ENCODE results near the gene TTC28.

DNA sequence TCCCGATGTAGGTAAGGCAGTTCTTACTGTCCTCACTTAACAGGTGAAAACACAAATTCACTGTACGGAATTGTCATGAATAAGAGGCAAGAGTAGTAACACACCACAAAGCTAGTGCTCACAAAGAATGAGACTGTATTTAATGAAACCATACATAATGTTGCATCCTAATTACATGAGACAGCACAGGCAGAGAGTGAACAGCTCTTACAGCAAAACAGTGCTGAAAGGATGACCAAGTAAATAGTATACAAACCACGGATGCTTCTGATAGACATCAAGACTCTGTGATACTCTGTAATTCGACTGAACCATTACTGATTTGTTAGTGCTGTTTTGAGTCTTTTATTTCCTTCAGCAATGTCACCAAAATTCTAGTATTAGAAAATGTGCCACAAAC, 282.3 kb downstream of the TTC28 start:
- TF ChIP-seq POLR2AphosphoS5 (IDR thresholded peaks at IDR 0.05): no peak
- TF ChIP-seq, protein P1, sequence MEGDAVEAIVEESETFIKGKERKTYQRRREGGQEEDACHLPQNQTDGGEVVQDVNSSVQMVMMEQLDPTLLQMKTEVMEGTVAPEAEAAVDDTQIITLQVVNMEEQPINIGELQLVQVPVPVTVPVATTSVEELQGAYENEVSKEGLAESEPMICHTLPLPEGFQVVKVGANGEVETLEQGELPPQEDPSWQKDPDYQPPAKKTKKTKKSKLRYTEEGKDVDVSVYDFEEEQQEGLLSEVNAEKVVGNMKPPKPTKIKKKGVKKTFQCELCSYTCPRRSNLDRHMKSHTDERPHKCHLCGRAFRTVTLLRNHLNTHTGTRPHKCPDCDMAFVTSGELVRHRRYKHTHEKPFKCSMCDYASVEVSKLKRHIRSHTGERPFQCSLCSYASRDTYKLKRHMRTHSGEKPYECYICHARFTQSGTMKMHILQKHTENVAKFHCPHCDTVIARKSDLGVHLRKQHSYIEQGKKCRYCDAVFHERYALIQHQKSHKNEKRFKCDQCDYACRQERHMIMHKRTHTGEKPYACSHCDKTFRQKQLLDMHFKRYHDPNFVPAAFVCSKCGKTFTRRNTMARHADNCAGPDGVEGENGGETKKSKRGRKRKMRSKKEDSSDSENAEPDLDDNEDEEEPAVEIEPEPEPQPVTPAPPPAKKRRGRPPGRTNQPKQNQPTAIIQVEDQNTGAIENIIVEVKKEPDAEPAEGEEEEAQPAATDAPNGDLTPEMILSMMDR (IDR thresholded peaks at IDR 0.05): no peak

All from gastroesophageal sphincter (tissue), 3 donors.